ENCODE results near the gene CFHR5.

- TF ChIP-seq HNF4A (conservative IDR thresholded peaks at IDR 0.05) (no peak), CTCF (IDR thresholded peaks at IDR 0.05; ENCODE audit: low read depth, low read length, missing input control) (no peak), YY1 (IDR thresholded peaks at IDR 0.05) (no peak), ZBTB33 (IDR thresholded peaks at IDR 0.05) (no peak), JUND (IDR thresholded peaks at IDR 0.05) (no peak), ATF3 (IDR thresholded peaks at IDR 0.05) (no peak)
- TF ChIP-seq, protein P1, sequence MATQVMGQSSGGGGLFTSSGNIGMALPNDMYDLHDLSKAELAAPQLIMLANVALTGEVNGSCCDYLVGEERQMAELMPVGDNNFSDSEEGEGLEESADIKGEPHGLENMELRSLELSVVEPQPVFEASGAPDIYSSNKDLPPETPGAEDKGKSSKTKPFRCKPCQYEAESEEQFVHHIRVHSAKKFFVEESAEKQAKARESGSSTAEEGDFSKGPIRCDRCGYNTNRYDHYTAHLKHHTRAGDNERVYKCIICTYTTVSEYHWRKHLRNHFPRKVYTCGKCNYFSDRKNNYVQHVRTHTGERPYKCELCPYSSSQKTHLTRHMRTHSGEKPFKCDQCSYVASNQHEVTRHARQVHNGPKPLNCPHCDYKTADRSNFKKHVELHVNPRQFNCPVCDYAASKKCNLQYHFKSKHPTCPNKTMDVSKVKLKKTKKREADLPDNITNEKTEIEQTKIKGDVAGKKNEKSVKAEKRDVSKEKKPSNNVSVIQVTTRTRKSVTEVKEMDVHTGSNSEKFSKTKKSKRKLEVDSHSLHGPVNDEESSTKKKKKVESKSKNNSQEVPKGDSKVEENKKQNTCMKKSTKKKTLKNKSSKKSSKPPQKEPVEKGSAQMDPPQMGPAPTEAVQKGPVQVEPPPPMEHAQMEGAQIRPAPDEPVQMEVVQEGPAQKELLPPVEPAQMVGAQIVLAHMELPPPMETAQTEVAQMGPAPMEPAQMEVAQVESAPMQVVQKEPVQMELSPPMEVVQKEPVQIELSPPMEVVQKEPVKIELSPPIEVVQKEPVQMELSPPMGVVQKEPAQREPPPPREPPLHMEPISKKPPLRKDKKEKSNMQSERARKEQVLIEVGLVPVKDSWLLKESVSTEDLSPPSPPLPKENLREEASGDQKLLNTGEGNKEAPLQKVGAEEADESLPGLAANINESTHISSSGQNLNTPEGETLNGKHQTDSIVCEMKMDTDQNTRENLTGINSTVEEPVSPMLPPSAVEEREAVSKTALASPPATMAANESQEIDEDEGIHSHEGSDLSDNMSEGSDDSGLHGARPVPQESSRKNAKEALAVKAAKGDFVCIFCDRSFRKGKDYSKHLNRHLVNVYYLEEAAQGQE (IDR thresholded peaks at IDR 0.05): no peak
- TF ChIP-seq, protein P2, sequence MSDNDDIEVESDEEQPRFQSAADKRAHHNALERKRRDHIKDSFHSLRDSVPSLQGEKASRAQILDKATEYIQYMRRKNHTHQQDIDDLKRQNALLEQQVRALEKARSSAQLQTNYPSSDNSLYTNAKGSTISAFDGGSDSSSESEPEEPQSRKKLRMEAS (IDR thresholded peaks at IDR 0.05): no peak
These were observed 31.5 kb downstream of the CFHR5 start for GRCh38 chr1:197008861-197009260.
